ENCODE measurements around the gene SV2C. TPM values are rescaled to one million over a fixed set of nuclear protein-coding genes. Genes with fewer than 3 reads are reported as not detected.

Gene SV2C
- polyA plus RNA-seq, 1 donor: 0.08 TPM

DNA sequence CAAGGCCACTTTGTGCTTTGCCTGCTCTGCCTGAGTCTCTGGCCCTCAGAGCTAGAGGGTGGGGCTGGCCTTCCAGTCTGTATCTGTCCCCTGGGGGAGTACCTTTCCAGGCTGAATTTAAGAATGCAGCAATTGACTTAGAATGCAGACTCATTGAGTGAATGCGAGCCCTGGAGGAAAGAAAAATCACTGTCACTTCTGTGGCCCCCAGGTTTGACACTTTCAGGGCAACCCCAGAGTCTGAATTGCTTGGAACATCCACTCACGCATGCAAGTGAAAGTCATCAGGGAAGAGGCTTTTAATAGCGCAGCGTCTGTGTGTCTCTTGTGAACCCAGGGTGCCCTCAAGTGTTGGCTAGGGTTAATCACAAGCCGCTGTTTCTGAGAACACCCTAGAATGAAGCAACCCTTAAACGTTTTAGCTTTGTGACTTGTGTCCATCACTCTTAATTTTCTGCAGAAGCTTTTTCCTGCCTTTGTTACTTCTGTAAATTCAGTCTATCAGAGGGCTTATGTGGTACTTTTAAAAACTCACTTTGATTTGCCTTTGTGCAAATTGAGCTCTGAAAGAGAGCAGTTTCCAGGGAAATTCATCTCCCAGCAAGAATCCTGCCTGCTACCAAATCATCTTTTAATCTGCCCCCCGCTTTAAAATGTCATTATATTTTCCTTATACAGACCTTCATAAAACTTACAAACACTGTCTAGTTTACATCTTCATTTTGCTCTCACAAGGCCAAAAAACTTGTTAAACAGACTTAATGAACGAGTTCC, 173.1 kb downstream of the SV2C start:
- DNase-seq (ENCODE audit: low read depth): peak; percentile 26

DNA sequence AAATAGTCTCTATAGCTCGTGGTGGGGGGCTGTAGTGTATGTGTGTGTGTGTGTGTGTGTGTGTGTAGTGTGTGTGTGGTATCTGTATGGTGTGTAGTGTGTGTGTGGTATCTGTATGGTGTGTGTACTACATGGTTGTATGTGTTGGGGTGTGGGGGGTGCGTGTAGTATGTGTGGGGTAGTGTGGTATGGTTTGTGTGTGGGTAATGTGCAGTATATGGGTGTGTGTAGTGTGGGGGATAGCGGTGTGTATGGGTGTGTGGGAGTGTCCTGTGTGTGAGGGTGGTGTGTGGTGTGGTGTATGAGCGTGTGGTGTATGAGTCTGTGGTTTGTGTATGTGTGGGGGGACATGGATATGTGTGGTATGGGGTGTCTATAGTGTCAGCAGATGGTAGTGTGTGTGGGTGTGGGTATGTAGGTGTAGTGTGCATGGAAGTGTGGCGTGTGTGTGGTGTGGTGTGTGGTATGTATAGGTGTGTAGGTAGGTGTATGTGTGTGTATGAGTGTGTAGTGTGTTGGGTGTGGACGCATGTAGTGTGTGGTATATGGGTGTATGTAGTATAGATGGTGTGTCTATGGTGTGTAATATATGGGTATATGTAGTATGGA, 174.1 kb downstream of the SV2C start:
- no peak for DNase-seq (ENCODE audit: low read depth)

- no peak for DNase-seq (ENCODE audit: low read depth)
Observed at GRCh38 chr5:76257897-76258296, 174.7 kb downstream of the SV2C start.

DNA sequence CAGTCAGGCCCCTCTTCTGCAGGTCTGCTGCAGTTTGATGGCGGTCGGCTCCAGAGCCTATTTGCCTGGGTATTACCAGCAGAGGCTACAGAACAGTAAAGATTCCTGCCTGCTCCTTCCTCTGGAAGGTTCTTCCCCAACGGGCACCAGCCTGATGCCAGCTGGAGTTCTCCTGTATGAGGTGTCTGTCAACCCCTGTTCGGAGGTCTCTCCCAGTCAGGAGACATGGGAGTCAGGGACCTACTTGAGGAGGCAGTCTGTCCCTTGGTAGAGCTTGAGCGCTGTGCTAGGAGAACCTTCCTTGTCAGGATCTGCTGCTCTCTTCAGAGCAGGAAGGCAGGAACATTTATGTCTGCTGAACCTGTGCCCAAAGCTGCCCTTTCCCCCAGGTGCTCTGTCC, 181.5 kb downstream of the SV2C start:
- DNase-seq (ENCODE audit: low read depth): no peak

DNA sequence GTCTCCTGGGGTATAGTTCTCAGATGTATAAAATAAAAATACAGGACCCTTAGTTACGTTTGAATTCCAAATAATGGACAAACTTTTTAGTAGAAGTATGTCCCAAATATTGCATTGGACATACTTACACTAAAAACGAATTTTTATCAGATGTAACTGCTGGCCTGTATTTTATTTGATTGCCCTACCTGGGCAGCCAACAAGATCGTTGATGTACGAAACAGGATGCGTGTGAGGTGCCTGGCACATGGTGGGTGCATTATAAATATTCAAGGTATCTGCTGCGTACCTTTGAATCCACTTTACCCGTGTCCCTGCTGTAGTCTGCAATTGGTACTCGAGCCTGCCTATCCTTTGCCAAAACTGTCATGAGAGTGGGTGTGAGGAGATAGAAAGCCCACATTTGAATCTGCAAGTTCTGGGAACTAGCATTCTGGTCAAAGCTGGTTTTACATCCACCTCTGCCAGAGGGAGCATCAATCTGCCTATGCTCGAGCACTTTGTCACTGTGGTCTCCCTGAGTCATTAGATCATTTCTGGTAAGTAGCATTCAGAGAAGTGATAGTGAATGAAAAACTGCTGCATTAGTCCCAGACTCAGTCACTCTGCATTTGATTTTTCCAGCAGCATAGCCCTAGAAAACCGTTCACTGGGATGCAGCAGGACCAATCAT, 186.2 kb downstream of the SV2C start:
- DNase-seq (ENCODE audit: low read depth): no peak

DNA sequence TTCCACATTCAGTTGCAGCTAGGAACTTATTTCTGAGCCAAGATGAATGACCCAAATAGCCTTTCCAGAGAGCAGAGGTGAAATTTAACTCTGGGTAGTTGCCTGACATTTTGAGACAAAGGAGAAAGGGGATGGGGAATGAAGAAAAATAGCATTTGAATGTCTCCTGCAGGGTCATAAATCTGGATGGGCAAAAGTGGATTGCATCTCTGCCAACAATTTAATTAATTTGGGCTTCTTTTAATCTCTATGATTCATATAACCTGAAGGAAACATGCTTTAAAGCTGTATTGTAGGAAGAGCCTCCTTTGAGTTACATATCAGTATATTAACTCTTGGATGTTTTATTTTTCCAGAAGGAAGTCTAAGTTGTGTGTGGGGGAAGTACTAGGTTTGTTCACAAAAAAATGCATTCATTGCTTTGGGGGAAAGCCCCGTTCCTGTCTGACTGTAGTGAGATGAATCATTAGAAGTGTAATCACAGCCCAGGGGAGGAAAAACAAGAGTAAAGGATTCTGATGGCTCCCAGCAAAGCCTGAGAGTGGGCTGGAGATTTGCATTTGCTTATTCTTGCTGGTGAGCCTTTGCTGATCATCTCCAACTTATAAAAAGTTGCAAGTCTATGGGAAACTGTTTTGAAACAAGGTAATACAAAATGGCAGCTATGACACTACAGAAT, 186.9 kb downstream of the SV2C start:
- DNase-seq (ENCODE audit: low read depth): no peak

GRCh38 chr5:76271836-76272235, 188.7 kb downstream of the SV2C start:
- DNase-seq (ENCODE audit: low read depth): no peak

GRCh38 chr5:76273206-76273885, 190.2 kb downstream of the SV2C start:
- no peak for DNase-seq (ENCODE audit: low read depth)

DNA sequence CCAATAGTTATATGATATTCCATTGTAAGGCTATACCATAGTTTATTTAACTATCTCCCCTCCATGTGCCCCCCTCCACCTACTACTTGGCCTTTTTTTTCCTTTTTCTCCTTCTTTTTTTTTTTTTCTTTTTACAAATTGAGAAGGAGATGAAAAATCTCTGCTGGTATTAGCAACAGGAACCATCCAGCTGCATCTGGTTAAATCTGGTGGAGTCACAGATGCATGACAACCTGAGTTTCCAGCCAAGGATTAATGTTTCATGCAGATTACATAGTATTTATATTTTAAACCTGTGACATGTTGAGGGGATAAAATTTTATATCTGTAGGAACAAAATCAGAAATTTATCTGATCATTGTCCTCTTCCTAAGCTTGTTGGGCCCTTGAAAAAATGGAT, 191.4 kb downstream of the SV2C start:
- no peak for DNase-seq (ENCODE audit: low read depth)

GRCh38 chr5:76277736-76278135, 194.6 kb downstream of the SV2C start:
- no peak for DNase-seq (ENCODE audit: low read depth)

DNA sequence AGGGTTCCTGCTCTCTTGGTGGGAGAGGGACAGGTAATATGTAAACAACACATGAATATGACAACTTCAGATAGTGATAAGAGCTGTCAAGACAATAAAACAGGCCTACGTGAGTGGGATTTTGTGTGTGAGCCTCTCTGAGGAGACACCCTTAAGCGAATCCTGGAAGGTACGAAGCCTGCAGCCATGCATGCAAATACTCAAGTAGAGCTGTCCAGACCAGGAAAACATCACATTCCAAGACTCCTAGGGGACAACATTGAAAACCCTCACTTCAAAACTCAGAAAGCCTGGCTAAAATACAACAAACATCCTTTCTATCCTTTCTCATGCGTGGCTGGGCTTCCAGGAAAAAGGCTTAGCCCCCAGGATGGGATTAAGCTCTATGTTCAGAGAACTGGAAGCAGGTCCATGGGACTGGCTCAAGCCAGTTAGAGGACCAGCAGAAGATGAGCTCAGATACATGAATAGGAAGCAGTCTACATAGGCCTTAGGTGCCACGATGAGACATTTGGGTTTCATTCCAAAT, 195.1 kb downstream of the SV2C start:
- DNase-seq (ENCODE audit: low read depth): no peak

DNA sequence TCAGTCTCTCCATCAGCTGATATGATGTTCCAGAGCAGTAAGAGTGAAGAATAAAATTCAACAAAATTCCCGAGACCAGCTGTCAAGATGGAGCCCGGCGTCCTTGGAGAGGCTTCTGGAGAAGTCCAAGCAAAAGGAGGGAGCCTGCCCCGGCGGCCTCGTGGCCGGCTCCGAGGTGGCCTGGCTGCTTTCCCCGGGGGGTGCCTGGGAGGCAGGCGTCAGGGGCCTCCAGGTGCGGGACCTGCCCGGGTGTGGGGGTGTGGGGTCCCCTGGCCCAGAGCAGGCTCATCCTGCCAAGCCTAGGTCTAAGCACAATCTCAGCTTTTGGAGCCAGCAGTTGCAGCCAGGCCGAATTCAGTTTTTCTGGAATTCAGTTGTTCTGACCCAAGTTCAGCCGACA, 197.3 kb downstream of the SV2C start:
- DNase-seq (ENCODE audit: low read depth): no peak

- DNase-seq (ENCODE audit: low read depth): no peak
Observed at GRCh38 chr5:76283670-76284069, 200.5 kb downstream of the SV2C start.

GRCh38 chr5:76289692-76290091, 206.5 kb downstream of the SV2C start:
- no peak for DNase-seq (ENCODE audit: low read depth)

DNA sequence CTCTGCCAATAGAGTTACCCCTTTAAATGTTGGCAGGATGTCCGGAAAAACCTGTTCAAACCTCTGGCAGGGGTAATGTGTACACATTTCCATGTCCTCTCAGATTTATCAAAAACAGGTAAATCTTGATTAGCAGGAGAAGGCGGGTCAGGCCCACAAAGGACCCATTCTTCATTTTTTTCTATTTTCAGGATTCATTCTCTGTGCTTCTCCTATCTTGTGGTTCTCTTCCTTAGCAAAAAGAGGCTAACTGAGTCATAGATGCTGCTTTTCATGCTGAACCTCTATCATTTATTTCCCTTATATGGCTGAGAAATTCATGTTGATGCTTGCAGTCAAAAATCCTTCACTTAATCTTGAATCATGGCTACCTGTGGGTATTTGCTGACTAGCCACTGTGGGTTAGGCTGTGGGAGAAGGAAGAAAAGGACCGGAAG, 207.2 kb downstream of the SV2C start:
- no peak for DNase-seq (ENCODE audit: low read depth)

- no peak for DNase-seq (ENCODE audit: low read depth)
Observed at GRCh38 chr5:76291305-76292077, 208.3 kb downstream of the SV2C start.

DNA sequence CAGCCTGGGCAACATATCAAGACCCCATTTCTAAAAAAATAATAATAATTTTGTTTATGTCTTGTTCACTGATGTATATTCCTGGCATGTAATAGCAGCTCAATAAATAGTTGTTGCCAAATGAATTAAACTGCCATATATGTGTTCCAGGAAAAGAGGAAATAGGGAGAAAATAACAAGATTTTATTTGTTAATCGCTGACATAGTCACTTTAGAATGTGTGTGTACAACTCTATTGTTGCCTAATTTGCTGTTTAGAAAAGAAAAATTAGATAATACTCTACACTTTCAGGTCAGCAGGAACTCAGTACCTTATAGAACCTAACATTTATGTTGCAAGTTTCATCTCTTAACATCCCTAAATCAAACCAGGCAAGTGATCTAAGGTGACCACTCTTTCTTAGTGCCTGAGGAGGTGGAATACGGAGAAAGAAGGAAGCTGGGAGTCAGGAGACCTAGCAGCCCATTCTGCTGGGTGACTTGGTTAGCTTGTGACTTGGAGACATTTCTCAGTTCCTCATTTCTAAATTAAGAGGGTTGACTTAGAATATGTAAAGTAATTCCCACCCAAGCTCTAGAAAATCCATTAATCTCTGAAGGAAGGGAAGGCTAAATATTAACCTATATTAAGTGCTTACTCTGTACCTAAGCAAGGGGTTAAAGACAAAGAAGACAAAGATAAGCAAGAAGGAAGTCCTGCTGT, 209.6 kb downstream of the SV2C start:
- no peak for DNase-seq (ENCODE audit: low read depth)

- no peak for DNase-seq (ENCODE audit: low read depth)
Observed at GRCh38 chr5:76294573-76294972, 211.4 kb downstream of the SV2C start.

DNA sequence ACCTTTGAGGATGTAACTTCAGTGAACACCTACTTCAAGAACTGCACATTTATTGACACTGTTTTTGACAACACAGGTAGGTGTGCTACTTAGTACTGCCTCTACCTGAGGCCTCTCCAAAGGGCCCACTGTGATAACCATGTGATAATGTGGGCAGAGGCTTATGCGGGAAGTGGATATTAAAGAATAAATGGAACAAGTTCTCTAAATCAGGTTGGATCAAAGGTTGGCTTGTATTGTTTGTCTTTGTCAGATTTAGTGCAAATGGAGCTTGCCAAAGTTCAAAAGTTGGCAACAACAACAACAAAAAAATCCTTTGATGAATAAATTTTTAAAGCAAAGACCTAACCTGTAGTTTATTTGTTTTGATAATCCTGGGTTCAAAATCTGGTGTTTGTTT, 215.7 kb downstream of the SV2C start:
- DNase-seq (ENCODE audit: low read depth): no peak

- no peak for DNase-seq (ENCODE audit: low read depth)
Observed at GRCh38 chr5:76299592-76299991, 216.4 kb downstream of the SV2C start.

Data from forelimb muscle (tissue), 1 donor.